ENCODE results near the gene STARD10.

DNA sequence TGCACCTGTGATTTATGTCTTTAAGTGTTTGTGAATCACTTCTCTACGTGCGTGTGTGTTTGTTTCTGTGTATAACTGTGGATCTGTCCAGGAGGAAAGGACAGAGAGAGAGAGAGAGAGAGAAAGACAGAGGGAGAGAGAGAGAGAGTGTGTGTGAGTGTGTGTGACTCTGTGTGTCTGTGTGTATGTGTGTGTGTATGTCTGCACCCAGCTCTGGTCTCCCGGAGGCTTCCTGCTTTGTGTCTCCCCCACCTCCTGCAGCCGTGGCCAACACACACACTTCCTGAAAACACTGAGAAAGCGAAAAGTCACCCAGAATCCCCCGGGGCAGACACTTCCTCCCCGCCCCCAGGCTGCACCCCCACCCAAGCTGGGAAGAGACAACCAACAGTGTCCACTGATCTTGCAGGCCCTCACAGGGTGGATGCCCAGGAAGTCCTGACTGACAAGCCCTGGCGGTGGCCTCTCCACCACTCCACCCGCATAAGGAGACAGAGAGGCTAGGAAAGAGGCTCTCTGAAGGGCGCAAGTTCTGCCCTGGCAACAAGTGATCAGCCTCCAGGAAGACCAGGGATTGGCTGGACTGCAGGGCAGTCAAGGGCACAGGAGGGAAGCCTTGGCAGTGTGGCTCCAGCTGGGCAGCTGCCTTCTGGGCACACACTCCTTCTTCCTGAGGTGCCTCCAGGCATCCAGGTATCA is 71.6 kb downstream of the STARD10 start:
- TF ChIP-seq, protein P1, sequence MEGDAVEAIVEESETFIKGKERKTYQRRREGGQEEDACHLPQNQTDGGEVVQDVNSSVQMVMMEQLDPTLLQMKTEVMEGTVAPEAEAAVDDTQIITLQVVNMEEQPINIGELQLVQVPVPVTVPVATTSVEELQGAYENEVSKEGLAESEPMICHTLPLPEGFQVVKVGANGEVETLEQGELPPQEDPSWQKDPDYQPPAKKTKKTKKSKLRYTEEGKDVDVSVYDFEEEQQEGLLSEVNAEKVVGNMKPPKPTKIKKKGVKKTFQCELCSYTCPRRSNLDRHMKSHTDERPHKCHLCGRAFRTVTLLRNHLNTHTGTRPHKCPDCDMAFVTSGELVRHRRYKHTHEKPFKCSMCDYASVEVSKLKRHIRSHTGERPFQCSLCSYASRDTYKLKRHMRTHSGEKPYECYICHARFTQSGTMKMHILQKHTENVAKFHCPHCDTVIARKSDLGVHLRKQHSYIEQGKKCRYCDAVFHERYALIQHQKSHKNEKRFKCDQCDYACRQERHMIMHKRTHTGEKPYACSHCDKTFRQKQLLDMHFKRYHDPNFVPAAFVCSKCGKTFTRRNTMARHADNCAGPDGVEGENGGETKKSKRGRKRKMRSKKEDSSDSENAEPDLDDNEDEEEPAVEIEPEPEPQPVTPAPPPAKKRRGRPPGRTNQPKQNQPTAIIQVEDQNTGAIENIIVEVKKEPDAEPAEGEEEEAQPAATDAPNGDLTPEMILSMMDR (conservative IDR thresholded peaks at IDR 0.05; ENCODE audit: low read length) = no peak
- TF ChIP-seq EZH2phosphoT487 (IDR thresholded peaks at IDR 0.05; ENCODE audit: borderline replicate concordance, low read depth, low read length) = no peak

All from OCI-LY7 (cell line).